ENCODE results near the gene GAN. TPM values are rescaled to one million over a fixed set of nuclear protein-coding genes. Genes with fewer than 3 reads are reported as not detected.

Gene GAN
- total RNA-seq, 2 experiments from 2014 or later, result 4.5 to 4.7 TPM

DNA sequence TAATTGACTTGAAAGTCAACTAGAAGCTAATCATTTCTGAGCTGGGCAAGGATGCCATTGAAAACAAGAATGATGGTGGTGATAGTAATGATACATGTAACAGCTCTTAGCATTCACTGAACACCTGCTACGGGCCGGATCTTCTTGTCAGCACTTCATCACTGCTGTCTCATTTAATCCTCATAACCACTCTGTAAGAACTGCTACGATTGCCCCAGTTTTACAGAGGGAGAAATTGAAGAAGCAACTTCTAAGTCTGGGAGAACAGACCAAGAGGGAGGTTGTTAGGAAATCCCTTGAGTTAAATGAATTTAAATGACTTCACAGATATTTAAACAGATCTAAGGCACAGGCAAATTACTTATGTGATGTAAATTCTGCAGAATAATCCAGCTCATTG is 7.0 kb upstream of the GAN start:
- ATAC-seq (ENCODE audit: poor library complexity) (no peak), DNase-seq (no peak)
- Histone ChIP-seq H3K36me3 (ENCODE audit: insufficient read depth, low read length) (no peaks in the 10 kb centered on the region), H3K27me3 (ENCODE audit: control insufficient read depth in 1 of 2, insufficient read depth in 2 of 2, low read length in 2 of 2) (no peaks in the 10 kb centered on the region), H3K9me3 (ENCODE audit: control insufficient read depth in 1 of 2, insufficient read depth in 1 of 2, low read length in 2 of 2) (no peaks in the 10 kb centered on the region), H3K4me3 (ENCODE audit: low read length) (no peak overlapping the region), H3K4me1 (ENCODE audit: insufficient read depth, low read length) (no peaks in the 10 kb centered on the region), H3K27ac (ENCODE audit: low read depth in 1 of 2, low read length in 2 of 2) (no peak overlapping the region)
- Mint-ChIP-seq H3K27me3 (no peaks in the 10 kb centered on the region), H3K4me3 (no peak overlapping the region), H3K36me3 (ENCODE audit: low read depth) (peaks cover 7% of the 10 kb centered on the region), H3K4me1 (ENCODE audit: low read depth) (peaks cover 26% of the 10 kb centered on the region), H3K27ac (peak overlapping the region; percentile 1), H3K9me3 (no peaks in the 10 kb centered on the region)
- TF ChIP-seq, protein P1, sequence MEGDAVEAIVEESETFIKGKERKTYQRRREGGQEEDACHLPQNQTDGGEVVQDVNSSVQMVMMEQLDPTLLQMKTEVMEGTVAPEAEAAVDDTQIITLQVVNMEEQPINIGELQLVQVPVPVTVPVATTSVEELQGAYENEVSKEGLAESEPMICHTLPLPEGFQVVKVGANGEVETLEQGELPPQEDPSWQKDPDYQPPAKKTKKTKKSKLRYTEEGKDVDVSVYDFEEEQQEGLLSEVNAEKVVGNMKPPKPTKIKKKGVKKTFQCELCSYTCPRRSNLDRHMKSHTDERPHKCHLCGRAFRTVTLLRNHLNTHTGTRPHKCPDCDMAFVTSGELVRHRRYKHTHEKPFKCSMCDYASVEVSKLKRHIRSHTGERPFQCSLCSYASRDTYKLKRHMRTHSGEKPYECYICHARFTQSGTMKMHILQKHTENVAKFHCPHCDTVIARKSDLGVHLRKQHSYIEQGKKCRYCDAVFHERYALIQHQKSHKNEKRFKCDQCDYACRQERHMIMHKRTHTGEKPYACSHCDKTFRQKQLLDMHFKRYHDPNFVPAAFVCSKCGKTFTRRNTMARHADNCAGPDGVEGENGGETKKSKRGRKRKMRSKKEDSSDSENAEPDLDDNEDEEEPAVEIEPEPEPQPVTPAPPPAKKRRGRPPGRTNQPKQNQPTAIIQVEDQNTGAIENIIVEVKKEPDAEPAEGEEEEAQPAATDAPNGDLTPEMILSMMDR (IDR thresholded peaks at IDR 0.05), result no peak
- ChIA-PET POLR2A (no interaction called here), CTCF (no interaction called here)
- intact Hi-C loops (cut with DNase I, micrococcal nuclease), result no loop called here

DNA sequence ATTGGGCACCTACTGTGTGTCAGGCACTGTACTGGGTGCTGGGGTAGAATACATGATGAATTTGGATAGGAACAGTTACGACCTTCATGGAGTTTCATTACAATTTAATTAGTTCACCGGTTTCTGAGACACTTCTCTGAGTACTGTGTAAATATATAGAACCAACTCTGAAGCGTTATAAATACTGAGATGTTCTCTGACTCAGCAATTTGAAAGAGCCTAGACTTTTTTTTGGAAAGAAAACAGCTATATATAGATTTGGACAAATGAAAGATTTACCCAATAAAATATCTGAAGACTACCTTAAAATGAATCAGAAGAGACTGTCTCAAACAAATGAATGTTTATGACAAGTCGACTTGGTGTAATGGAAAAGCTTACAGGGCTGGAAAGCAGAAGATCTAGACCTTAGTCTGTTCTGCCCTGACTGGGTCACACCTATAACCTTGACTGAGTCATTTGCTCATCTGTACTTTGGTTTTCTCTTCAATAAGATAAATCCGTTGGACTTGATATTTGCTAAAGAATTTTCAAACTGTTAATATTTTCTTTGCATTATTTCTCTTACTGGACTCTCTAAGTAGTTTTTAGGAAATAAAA is 4.6 kb upstream of the GAN start:
- Mint-ChIP-seq H3K4me1 (ENCODE audit: low read depth) (peaks cover 47% of the 10 kb centered on the region), H3K9me3 (no peaks in the 10 kb centered on the region)
- no peaks in the 10 kb centered on the region for H3K36me3 ChIP-seq (ENCODE audit: insufficient read depth, low read length)

DNA sequence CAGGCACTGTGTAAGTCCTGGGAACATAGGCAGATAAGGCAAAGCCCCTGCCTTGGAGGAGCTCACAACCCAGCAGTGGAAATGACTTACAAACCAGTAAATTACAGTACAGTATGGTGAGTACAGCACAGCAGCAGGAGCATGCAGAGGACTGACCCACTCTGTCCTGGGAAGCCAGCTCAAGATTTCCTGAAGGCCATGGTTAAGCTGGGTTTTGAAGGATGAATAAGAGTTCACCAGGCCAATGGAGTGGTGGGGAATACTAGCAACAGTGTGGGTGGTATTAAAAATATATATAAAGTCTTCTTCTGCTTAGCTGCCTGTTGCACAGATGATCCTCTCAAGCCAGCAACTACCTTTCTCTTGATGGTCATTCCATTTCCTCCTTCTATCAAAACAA is 3.0 kb upstream of the GAN start:
- DNase-seq (no peak), ATAC-seq (ENCODE audit: poor library complexity) (no peak)
- Mint-ChIP-seq H3K27ac (no peak overlapping the region), H3K4me3 (peak overlapping the region; percentile 30), H3K36me3 (ENCODE audit: low read depth) (peaks cover 19% of the 10 kb centered on the region), H3K9me3 (no peaks in the 10 kb centered on the region), H3K4me1 (ENCODE audit: low read depth) (peaks cover 52% of the 10 kb centered on the region), H3K27me3 (no peaks in the 10 kb centered on the region)
- intact Hi-C loops (cut with DNase I, micrococcal nuclease), result loop anchor here in 1 of 2 experiments (5.0 to 10.0 kb wide), 4 partner anchors 131 to 856 kb away; partner anchors contain the start of genes ATMIN, C16orf46 and CMIP
- Histone ChIP-seq H3K27ac (ENCODE audit: low read depth in 1 of 2, low read length in 2 of 2) (no peak overlapping the region), H3K27me3 (ENCODE audit: control insufficient read depth in 1 of 2, insufficient read depth in 2 of 2, low read length in 2 of 2) (no peaks in the 10 kb centered on the region), H3K4me3 (ENCODE audit: low read length) (no peak overlapping the region), H3K4me1 (ENCODE audit: insufficient read depth, low read length) (peaks cover 25% of the 10 kb centered on the region), H3K36me3 (ENCODE audit: insufficient read depth, low read length) (no peaks in the 10 kb centered on the region), H3K9me3 (ENCODE audit: control insufficient read depth in 1 of 2, insufficient read depth in 1 of 2, low read length in 2 of 2) (no peaks in the 10 kb centered on the region)
- CTCF ChIA-PET, result no interaction called here
- TF ChIP-seq, protein P1 (IDR thresholded peaks at IDR 0.05), result no peak
- POLR2A ChIA-PET, result no interaction called here

More for the DNA sequence above, 4.6 kb upstream of the GAN start:
- no peak overlapping the region for H3K27ac ChIP-seq (ENCODE audit: low read depth in 1 of 2, low read length in 2 of 2)
- H3K4me1 ChIP-seq (ENCODE audit: insufficient read depth, low read length), result peaks cover 18% of the 10 kb centered on the region
- intact Hi-C loops (cut with DNase I, micrococcal nuclease), result loop anchor here in 1 of 2 experiments (5.0 to 10.0 kb wide), 4 partner anchors 132 to 857 kb away; partner anchors contain the start of genes ATMIN, C16orf46 and CMIP
- TF ChIP-seq, protein P1 (IDR thresholded peaks at IDR 0.05), result no peak
- CTCF ChIA-PET, result interaction anchor here (0.7 kb wide), 1 partner anchor 10 kb away, joined by 3 read pairs; no protein-coding TSS in a partner anchor
- H3K36me3 Mint-ChIP-seq (ENCODE audit: low read depth), result peaks cover 19% of the 10 kb centered on the region
- H3K4me3 Mint-ChIP-seq, result no peak overlapping the region
- H3K9me3 ChIP-seq (ENCODE audit: control insufficient read depth in 1 of 2, insufficient read depth in 1 of 2, low read length in 2 of 2), result no peaks in the 10 kb centered on the region
- no peak for DNase-seq
- H3K27ac Mint-ChIP-seq, result peak overlapping the region; percentile 14
- H3K27me3 Mint-ChIP-seq, result no peaks in the 10 kb centered on the region
- POLR2A ChIA-PET, result interaction anchor here (0.6 to 1.0 kb wide), 2 partner anchors 155 to 274 kb away, joined by 3 to 4 read pairs; partner anchors contain the start of gene ATMIN
- no peak for ATAC-seq (ENCODE audit: poor library complexity)
- no peaks in the 10 kb centered on the region for H3K27me3 ChIP-seq (ENCODE audit: control insufficient read depth in 1 of 2, insufficient read depth in 2 of 2, low read length in 2 of 2)
- H3K4me3 ChIP-seq (ENCODE audit: low read length), result no peak overlapping the region
